ENCODE data around the gene SLC27A6. TPM values are rescaled to one million over a fixed set of nuclear protein-coding genes. Genes with fewer than 3 reads are reported as not detected.
"Not testable (repeated sequence)": the region's sequence is repeated elsewhere in the genome, so short reads cannot be mapped to it uniquely, and the experiment has no call there.

Gene SLC27A6
- total and polyA plus RNA-seq, 2 donors from 2014 or later, result not detected

DNA sequence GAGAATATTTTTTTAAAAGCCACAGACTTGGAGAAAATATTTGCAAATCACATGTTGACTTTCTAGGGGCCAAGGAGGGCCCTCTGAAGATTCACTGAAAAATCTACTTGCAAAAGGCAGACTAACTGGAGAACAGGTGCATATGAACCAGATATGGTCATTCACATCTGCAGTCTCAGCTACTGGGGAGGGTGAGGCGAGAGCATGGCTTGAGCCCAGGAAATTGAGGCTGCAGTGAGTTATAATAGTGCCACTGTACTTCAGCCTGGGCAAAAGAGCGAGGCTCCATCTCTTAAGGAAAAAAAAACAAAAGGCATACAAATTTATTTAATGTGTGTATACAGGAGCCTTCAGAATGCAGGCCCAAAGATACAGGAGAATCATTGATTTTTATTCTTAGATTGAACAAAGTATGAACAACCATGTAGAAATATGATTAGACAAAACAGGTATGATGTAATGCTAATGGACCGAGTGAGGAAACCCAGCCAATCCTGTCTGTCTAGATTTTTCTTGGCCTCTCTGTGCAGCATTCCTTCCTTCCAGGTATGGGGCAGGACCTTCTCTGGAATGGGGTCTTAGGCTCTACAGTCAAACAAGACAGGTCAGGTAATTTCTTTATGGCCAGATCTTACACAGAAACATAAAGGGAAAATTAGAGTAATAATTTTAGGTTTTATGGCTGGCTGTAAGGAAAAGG lies 15.3 kb upstream of the SLC27A6 start:
- Histone ChIP-seq H3K9ac (ENCODE audit: low read length in 3 of 3) (no peak overlapping the region), H3K36me3 (ENCODE audit: control insufficient read depth in 2 of 3, insufficient read depth in 3 of 3, low read length in 3 of 3) (no peaks in the 10 kb centered on the region), H3K27me3 (ENCODE audit: control insufficient read depth, insufficient read depth, low read length) (no peaks in the 10 kb centered on the region), H3K9me3 (ENCODE audit: control insufficient read depth in 2 of 3, insufficient read depth in 1 of 3, low read length in 3 of 3) (no peaks in the 10 kb centered on the region), H3K4me1 (ENCODE audit: control insufficient read depth in 2 of 3, insufficient read depth in 2 of 3, low read depth in 1 of 3, low read length in 3 of 3) (no peaks in the 10 kb centered on the region), H3K27ac (ENCODE audit: low read depth in 2 of 2, low read length in 2 of 2) (no peak overlapping the region), H3K4me3 (ENCODE audit: low read length in 3 of 3) (no peak overlapping the region)
- DNase-seq, result no peak
- TF ChIP-seq, protein P1, sequence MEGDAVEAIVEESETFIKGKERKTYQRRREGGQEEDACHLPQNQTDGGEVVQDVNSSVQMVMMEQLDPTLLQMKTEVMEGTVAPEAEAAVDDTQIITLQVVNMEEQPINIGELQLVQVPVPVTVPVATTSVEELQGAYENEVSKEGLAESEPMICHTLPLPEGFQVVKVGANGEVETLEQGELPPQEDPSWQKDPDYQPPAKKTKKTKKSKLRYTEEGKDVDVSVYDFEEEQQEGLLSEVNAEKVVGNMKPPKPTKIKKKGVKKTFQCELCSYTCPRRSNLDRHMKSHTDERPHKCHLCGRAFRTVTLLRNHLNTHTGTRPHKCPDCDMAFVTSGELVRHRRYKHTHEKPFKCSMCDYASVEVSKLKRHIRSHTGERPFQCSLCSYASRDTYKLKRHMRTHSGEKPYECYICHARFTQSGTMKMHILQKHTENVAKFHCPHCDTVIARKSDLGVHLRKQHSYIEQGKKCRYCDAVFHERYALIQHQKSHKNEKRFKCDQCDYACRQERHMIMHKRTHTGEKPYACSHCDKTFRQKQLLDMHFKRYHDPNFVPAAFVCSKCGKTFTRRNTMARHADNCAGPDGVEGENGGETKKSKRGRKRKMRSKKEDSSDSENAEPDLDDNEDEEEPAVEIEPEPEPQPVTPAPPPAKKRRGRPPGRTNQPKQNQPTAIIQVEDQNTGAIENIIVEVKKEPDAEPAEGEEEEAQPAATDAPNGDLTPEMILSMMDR (IDR thresholded peaks at IDR 0.05; ENCODE audit: borderline replicate concordance, extremely low read depth, insufficient read depth), result no peak
- no peak for FAIRE-seq
- intact Hi-C loops (cut with DNase I), result no loop called here

DNA sequence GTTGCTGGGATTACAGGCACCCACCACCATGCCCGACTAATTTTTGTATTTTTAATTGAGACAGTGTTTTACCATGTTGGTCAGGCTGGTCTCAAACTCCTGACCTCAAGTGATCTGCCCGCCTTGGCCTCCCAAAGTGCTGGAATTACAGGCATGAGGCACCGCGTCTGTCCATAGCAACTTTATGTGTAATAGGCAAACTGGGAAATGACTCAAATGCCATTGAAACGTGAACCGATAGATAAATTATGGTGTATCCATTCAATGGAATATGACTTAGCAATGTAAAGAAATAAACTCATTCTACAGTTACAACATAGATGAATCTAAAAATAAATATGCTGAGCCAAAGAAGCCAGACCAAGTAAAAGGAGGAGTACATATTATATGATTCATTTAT lies 14.0 kb upstream of the SLC27A6 start:
- H3K4me1 ChIP-seq (ENCODE audit: control insufficient read depth in 2 of 3, insufficient read depth in 2 of 3, low read depth in 1 of 3, low read length in 3 of 3); H3K9ac ChIP-seq (ENCODE audit: low read length in 3 of 3); H3K36me3 ChIP-seq (ENCODE audit: control insufficient read depth in 2 of 3, insufficient read depth in 3 of 3, low read length in 3 of 3); H3K27me3 ChIP-seq (ENCODE audit: control insufficient read depth, insufficient read depth, low read length); FAIRE-seq; H3K4me3 ChIP-seq (ENCODE audit: low read length in 3 of 3); H3K27ac ChIP-seq (ENCODE audit: low read depth in 2 of 2, low read length in 2 of 2); DNase-seq; intact Hi-C loops (cut with DNase I); H3K9me3 ChIP-seq (ENCODE audit: control insufficient read depth in 2 of 3, insufficient read depth in 1 of 3, low read length in 3 of 3): not testable (repeated sequence)

DNA sequence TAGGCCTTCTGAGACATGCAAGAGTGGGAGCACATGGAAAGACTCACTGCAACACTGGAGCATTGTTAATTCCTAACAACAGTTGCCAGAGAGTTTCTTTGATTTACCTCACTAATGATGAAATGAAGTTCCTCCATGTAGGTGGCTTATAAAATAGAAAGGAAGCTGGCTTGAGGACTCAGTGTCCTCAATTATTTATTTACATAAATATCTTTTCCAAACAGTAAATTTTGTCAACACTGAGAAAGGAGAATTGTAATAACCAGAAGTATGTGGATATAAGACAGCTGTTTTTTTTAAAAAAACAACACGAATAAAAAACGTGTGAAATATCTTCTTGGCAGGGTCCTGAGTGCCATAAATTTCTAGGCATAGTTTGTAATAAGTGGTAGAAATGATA lies 9.1 kb upstream of the SLC27A6 start:
- H3K4me3 ChIP-seq (ENCODE audit: low read length in 3 of 3), result no peak overlapping the region
- H3K4me1 ChIP-seq (ENCODE audit: control insufficient read depth in 2 of 3, insufficient read depth in 2 of 3, low read depth in 1 of 3, low read length in 3 of 3), result no peaks in the 10 kb centered on the region
- peak in 1 of 5 donors; percentile 34 for DNase-seq
- H3K27me3 ChIP-seq (ENCODE audit: control insufficient read depth, insufficient read depth, low read length), result no peaks in the 10 kb centered on the region
- no peak overlapping the region for H3K27ac ChIP-seq (ENCODE audit: low read depth in 2 of 2, low read length in 2 of 2)
- H3K9ac ChIP-seq (ENCODE audit: low read length in 3 of 3), result no peak overlapping the region
- intact Hi-C loops (cut with DNase I), result no loop called here
- H3K36me3 ChIP-seq (ENCODE audit: control insufficient read depth in 2 of 3, insufficient read depth in 3 of 3, low read length in 3 of 3), result no peaks in the 10 kb centered on the region
- TF ChIP-seq, protein P1 (IDR thresholded peaks at IDR 0.05; ENCODE audit: borderline replicate concordance, extremely low read depth, insufficient read depth), result no peak
- FAIRE-seq, result no peak
- no peaks in the 10 kb centered on the region for H3K9me3 ChIP-seq (ENCODE audit: control insufficient read depth in 2 of 3, insufficient read depth in 1 of 3, low read length in 3 of 3)

DNA sequence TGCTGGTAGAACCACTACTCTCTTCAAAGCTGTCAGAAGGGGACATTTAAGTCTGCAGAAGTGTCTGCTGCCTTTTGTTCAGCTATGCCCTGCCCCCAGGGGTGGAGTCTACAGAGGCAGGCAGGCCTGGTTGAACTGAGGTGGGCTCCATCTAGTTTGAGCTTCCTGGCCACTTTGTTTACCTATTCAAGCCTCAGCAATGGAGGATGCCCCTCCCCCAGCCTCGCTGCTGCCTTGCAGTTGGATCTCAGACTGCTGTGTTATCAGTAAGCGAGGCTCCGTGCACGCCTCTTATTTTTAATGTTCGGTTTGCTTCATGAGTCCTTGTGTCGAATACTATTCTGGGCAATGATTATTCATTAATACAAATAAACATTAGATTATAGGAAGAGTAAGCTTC lies 3.1 kb upstream of the SLC27A6 start:
- Histone ChIP-seq H3K36me3 (ENCODE audit: control insufficient read depth in 2 of 3, insufficient read depth in 3 of 3, low read length in 3 of 3) (no peaks in the 10 kb centered on the region), H3K4me1 (ENCODE audit: control insufficient read depth in 2 of 3, insufficient read depth in 2 of 3, low read depth in 1 of 3, low read length in 3 of 3) (no peaks in the 10 kb centered on the region), H3K9ac (ENCODE audit: low read length in 3 of 3) (no peak overlapping the region), H3K4me3 (ENCODE audit: low read length in 3 of 3) (no peak overlapping the region), H3K9me3 (ENCODE audit: control insufficient read depth in 2 of 3, insufficient read depth in 1 of 3, low read length in 3 of 3) (no peaks in the 10 kb centered on the region), H3K27ac (ENCODE audit: low read depth in 2 of 2, low read length in 2 of 2) (no peak overlapping the region), H3K27me3 (ENCODE audit: control insufficient read depth, insufficient read depth, low read length) (peaks cover 4% of the 10 kb centered on the region)
- DNase-seq (peak in 1 of 5 donors; percentile 34), FAIRE-seq (no peak)
- intact Hi-C loops (cut with DNase I), result no loop called here
- TF ChIP-seq, protein P1 (IDR thresholded peaks at IDR 0.05; ENCODE audit: borderline replicate concordance, extremely low read depth, insufficient read depth), result no peak
